ENCODE results near the gene NPTX2. TPM values are rescaled to one million over a fixed set of nuclear protein-coding genes. Genes with fewer than 3 reads are reported as not detected.
"Not testable (repeated sequence)": the region's sequence is repeated elsewhere in the genome, so short reads cannot be mapped to it uniquely, and the experiment has no call there.

NPTX2 gene
- total RNA-seq, 4 donors from 2014 or later: 4.1 to 5.5 (median 4.8) TPM

- Histone ChIP-seq H3K36me3 (no peaks in the 10 kb centered on the region), H3K4me3 (no peak overlapping the region), H3K27ac (no peak overlapping the region), H3K27me3 (no peaks in the 10 kb centered on the region), H3K9me3 (no peaks in the 10 kb centered on the region), H3K4me1 (no peaks in the 10 kb centered on the region)
- intact Hi-C loops (cut with DNase I; ENCODE audit: low total_unique reads): no loop called here
- DNase-seq: no peak
- TF ChIP-seq CTCF (IDR thresholded peaks at IDR 0.05) (no peak), POLR2A (IDR thresholded peaks at IDR 0.05) (no peak)
Observed at GRCh38 chr7:98571986-98572385, 45.1 kb upstream of the NPTX2 start.

- H3K27me3 ChIP-seq; H3K27ac ChIP-seq; H3K4me3 ChIP-seq; H3K9me3 ChIP-seq; DNase-seq; intact Hi-C loops (cut with DNase I; ENCODE audit: low total_unique reads); H3K36me3 ChIP-seq; H3K4me1 ChIP-seq: not testable (repeated sequence)
Observed at GRCh38 chr7:98572716-98573115, 44.4 kb upstream of the NPTX2 start.

GRCh38 chr7:98573816-98574215 lies 43.3 kb upstream of the NPTX2 start:
- TF ChIP-seq CTCF (IDR thresholded peaks at IDR 0.05): no peak
- TF ChIP-seq POLR2A (IDR thresholded peaks at IDR 0.05): no peak
- DNase-seq: no peak
- H3K4me3 ChIP-seq: no peak overlapping the region
- H3K27me3 ChIP-seq: no peaks in the 10 kb centered on the region
- H3K4me1 ChIP-seq: no peaks in the 10 kb centered on the region
- H3K27ac ChIP-seq: no peak overlapping the region
- intact Hi-C loops (cut with DNase I; ENCODE audit: low total_unique reads): no loop called here
- no peaks in the 10 kb centered on the region for H3K36me3 ChIP-seq
- no peaks in the 10 kb centered on the region for H3K9me3 ChIP-seq

GRCh38 chr7:98575878-98576277 lies 41.2 kb upstream of the NPTX2 start:
- H3K9me3 ChIP-seq: no peaks in the 10 kb centered on the region
- intact Hi-C loops (cut with DNase I; ENCODE audit: low total_unique reads): no loop called here
- no peaks in the 10 kb centered on the region for H3K27me3 ChIP-seq
- no peak for TF ChIP-seq CTCF (IDR thresholded peaks at IDR 0.05)
- no peaks in the 10 kb centered on the region for H3K4me1 ChIP-seq
- H3K27ac ChIP-seq: no peak overlapping the region
- H3K4me3 ChIP-seq: no peak overlapping the region
- DNase-seq: no peak
- no peaks in the 10 kb centered on the region for H3K36me3 ChIP-seq

GRCh38 chr7:98584830-98585229 lies 32.3 kb upstream of the NPTX2 start:
- intact Hi-C loops (cut with DNase I; ENCODE audit: low total_unique reads): no loop called here
- no peak for TF ChIP-seq POLR2A (IDR thresholded peaks at IDR 0.05)
- TF ChIP-seq CTCF (IDR thresholded peaks at IDR 0.05): no peak
- Histone ChIP-seq H3K27me3 (no peaks in the 10 kb centered on the region), H3K36me3 (no peaks in the 10 kb centered on the region), H3K9me3 (no peaks in the 10 kb centered on the region), H3K4me1 (no peaks in the 10 kb centered on the region), H3K27ac (no peak overlapping the region), H3K4me3 (no peak overlapping the region)
- no peak for DNase-seq

- Histone ChIP-seq H3K4me1 (no peaks in the 10 kb centered on the region), H3K4me3 (no peak overlapping the region), H3K36me3 (no peaks in the 10 kb centered on the region), H3K27me3 (no peaks in the 10 kb centered on the region), H3K9me3 (no peaks in the 10 kb centered on the region), H3K27ac (no peak overlapping the region)
- intact Hi-C loops (cut with DNase I; ENCODE audit: low total_unique reads): no loop called here
- DNase-seq: no peak
- no peak for TF ChIP-seq CTCF (IDR thresholded peaks at IDR 0.05)
- TF ChIP-seq POLR2A (IDR thresholded peaks at IDR 0.05): no peak
Observed at GRCh38 chr7:98591926-98592325, 25.2 kb upstream of the NPTX2 start.
